Psoas muscle (tissue), 8 donors: ENCODE data around the gene P2RY13. TPM values are rescaled to one million over a fixed set of nuclear protein-coding genes. Genes with fewer than 3 reads are reported as not detected.

Experiments
- ATAC-seq, 4 donors: fragments of 200-7000 bp; cut with Tn5 transposase; one replicate each; pipeline ENCODE4 v1.9.1; 2020; ENCODE audit warnings: moderate library complexity in 3 of 4, mild to moderate bottlenecking in 2 of 4
- DNase-seq, 2 donors: peaks; one replicate each; pipeline ENCODE4 v3.0.0-alpha.2; 2020
- H3K27ac ChIP-seq: fragments of 200-600 bp; one replicate; pipeline ENCODE4 v1.8.0; 2022
- H3K27me3 ChIP-seq, 3 donors: fragments of 200-600 bp in 1 of 3; one replicate each; pipeline versions ENCODE4 v1.6.1 to v1.8.0; 2013 to 2022; ENCODE audit warnings: low read length in 2 of 3, mild to moderate bottlenecking in 2 of 3, moderate library complexity in 1 of 3; ENCODE audit not compliant: insufficient read depth in 3 of 3
- H3K36me3 ChIP-seq, 2 donors: fragments of 200-600 bp in 1 of 2; one replicate each; pipeline versions ENCODE4 v1.6.1 to v1.8.0; 2013 to 2022; ENCODE audit warnings: low read depth in 1 of 2, mild to moderate bottlenecking in 1 of 2, moderate library complexity in 1 of 2; ENCODE audit not compliant: insufficient read depth in 1 of 2
- H3K4me1 ChIP-seq: fragments of 200-600 bp; one replicate; pipeline ENCODE4 v1.8.0; 2022
- H3K4me3 ChIP-seq: fragments of 200-600 bp; one replicate; pipeline ENCODE4 v1.8.0; 2022; ENCODE audit warnings: mild to moderate bottlenecking
- H3K9me3 ChIP-seq: fragments of 200-600 bp; one replicate; pipeline ENCODE4 v1.8.0; 2022
- CTCF ChIP-seq: fragments of 200-600 bp; IDR thresholded peaks from one replicate; pipeline ENCODE4 v1.8.0; 2022; ENCODE audit warnings: antibody characterized with exemption
- WGBS, 3 donors: extraction: QIAGEN DNeasy Blood & Tissue Kit; methylation state at CpG; one replicate each; pipeline versions ENCODE4 v1.1.6 to v1.1.7; 2013; 5-methylcytosine and 5-hydroxymethylcytosine counted together
- intact Hi-C, 2 donors: fragments of 100-400 bp; cut with DNase I; formaldehyde crosslinking; loops; one replicate each; pipeline versions ENCODE4 v1.11.0 to v1.14.2; 2022
- polyA plus RNA-seq, 3 donors: library from polyadenylated mRNA; stranded (reverse); fragments of 200-250 nt; gene quantifications; one replicate each; pipeline ENCODE4 v1.2.3, GENCODE V29; 2013
- total RNA-seq, 4 donors: library from RNA; stranded (reverse); fragmentation: NEBNext Ultra II Directional in 2 of 4; extraction: Animal tissue kit (Norgen Biotek cat#: 25700) in 2 of 4; gene quantifications; one replicate each; pipeline versions ENCODE4 v1.2.1 to v1.2.4, GENCODE V29; 2021 to 2023
- donor health status: healthy with polysubstance abuse.
- donor health status: DM: no; HTN: no; CAD: no; lungs with moderate emphysema.
- donor health status: Bipolar disorder and iron deficiency.
- donor health status: healthy.
- donor health status: DM: yes; HTN: yes; CAD: no.
- donor health status: DM: no; HTN: no; CAD: no.
- donor health status: DM: no; HTN: no; CAD: no.
- donor health status: DM: yes; HTN: yes; CAD: no.

Gene P2RY13
- total and polyA plus RNA-seq, 7 donors: 0.03 to 0.88 (median 0.28) TPM

GRCh38 chr3:151367448-151367847, 38.1 kb upstream of the P2RY13 start:
- intact Hi-C loops: no loop called here
- 71 to 86% (median 84%) methylated on average over 5 of the region's 5 CpGs for WGBS, 3 donors
- no peak overlapping the region for H3K27ac ChIP-seq
- no peaks in the 10 kb centered on the region for H3K4me1 ChIP-seq
- no peak overlapping the region for H3K4me3 ChIP-seq
- no peaks in the 10 kb centered on the region for H3K36me3 ChIP-seq
- DNase-seq: no peak
- no peaks in the 10 kb centered on the region for H3K9me3 ChIP-seq
- H3K27me3 ChIP-seq: no peaks in the 10 kb centered on the region
- ATAC-seq: no peak
- TF ChIP-seq CTCF: no peak

- H3K36me3 ChIP-seq: no peaks in the 10 kb centered on the region
- no peak for ATAC-seq
- no peak overlapping the region for H3K27ac ChIP-seq
- no peak for TF ChIP-seq CTCF
- no peaks in the 10 kb centered on the region for H3K4me1 ChIP-seq
- no peak overlapping the region for H3K4me3 ChIP-seq
- WGBS, 3 donors: 79 to 86% (median 81%) methylated on average over 3 of the region's 3 CpGs
- no peaks in the 10 kb centered on the region for H3K9me3 ChIP-seq
- no peaks in the 10 kb centered on the region for H3K27me3 ChIP-seq
- no peak for DNase-seq
- intact Hi-C loops: no loop called here
These were observed 37.6 kb upstream of the P2RY13 start for GRCh38 chr3:151366993-151367392.

GRCh38 chr3:151362751-151363174, 33.4 kb upstream of the P2RY13 start:
- Histone ChIP-seq H3K36me3 (no peaks in the 10 kb centered on the region), H3K4me3 (no peak overlapping the region), H3K9me3 (no peaks in the 10 kb centered on the region), H3K27me3 (no peaks in the 10 kb centered on the region), H3K4me1 (no peaks in the 10 kb centered on the region), H3K27ac (no peak overlapping the region)
- no peak for ATAC-seq
- no peak for DNase-seq
- 44 to 61% (median 57%) methylated on average over 3 of the region's 3 CpGs for WGBS, 3 donors
- intact Hi-C loops: no loop called here
- TF ChIP-seq CTCF: no peak

- intact Hi-C loops: no loop called here
- Histone ChIP-seq H3K27ac (no peak overlapping the region), H3K4me1 (no peaks in the 10 kb centered on the region), H3K27me3 (no peaks in the 10 kb centered on the region), H3K9me3 (no peaks in the 10 kb centered on the region), H3K36me3 (no peaks in the 10 kb centered on the region), H3K4me3 (no peak overlapping the region)
- DNase-seq: no peak
- no peak for ATAC-seq
- no peak for TF ChIP-seq CTCF
- WGBS, 3 donors: 57 to 72% (median 65%) methylated on average over 2 of the region's 2 CpGs
These were observed 28.1 kb upstream of the P2RY13 start for GRCh38 chr3:151357463-151357850.

GRCh38 chr3:151356794-151357462, 27.6 kb upstream of the P2RY13 start:
- ATAC-seq: no peak
- no peaks in the 10 kb centered on the region for H3K36me3 ChIP-seq

More at GRCh38 chr3:151356794-151357462, 27.6 kb upstream of the P2RY13 start:
- Histone ChIP-seq H3K4me1 (no peaks in the 10 kb centered on the region), H3K27me3 (no peaks in the 10 kb centered on the region), H3K4me3 (no peak overlapping the region), H3K27ac (no peak overlapping the region), H3K9me3 (no peaks in the 10 kb centered on the region)
- DNase-seq: no peak
- no peak for TF ChIP-seq CTCF
- 51 to 58% (median 52%) methylated on average over 2 of the region's 2 CpGs for WGBS, 3 donors
- intact Hi-C loops: no loop called here
